Testis (tissue), 5 donors: Measurements from ENCODE around the gene WIPF3. TPM values are rescaled to one million over a fixed set of nuclear protein-coding genes. Genes with fewer than 3 reads are reported as not detected.

Experiments
- DNase-seq: peaks from one replicate; pipeline ENCODE4 v3.0.0-alpha.2; 2019
- H3K27ac ChIP-seq, 2 donors: fragments of 200-600 bp; sonication (generic); one replicate each; pipeline ENCODE4 v1.5.1; 2019
- H3K27me3 ChIP-seq: fragments of 200-600 bp; sonication (generic); one replicate; pipeline ENCODE4 v1.5.1; 2019
- H3K36me3 ChIP-seq: fragments of 200-600 bp; sonication (generic); one replicate; pipeline ENCODE4 v1.5.1; 2017; ENCODE audit warnings: low read depth; ENCODE audit errors: missing control alignments
- H3K4me1 ChIP-seq: fragments of 200-600 bp; sonication (generic); one replicate; pipeline ENCODE4 v1.5.1; 2019
- H3K4me3 ChIP-seq, 2 donors: fragments of 200-600 bp; sonication (generic); one replicate each; pipeline ENCODE4 v1.5.1; 2017 to 2019
- H3K9me3 ChIP-seq: fragments of 200-600 bp; sonication (generic); one replicate; pipeline ENCODE4 v1.5.1; 2017
- POLR2A ChIP-seq: fragments of 450-650 bp; IDR thresholded peaks from one replicate; pipeline ENCODE4 v1.6.1; 2017; ENCODE audit warnings: antibody characterized with exemption, mild to moderate bottlenecking, moderate library complexity
- WGBS, 2 donors: methylation state at CpG; one replicate each; pipeline ENCODE4 v1.1.5; 2018; 5-methylcytosine and 5-hydroxymethylcytosine counted together
- intact Hi-C: fragments of 100-400 bp; cut with DNase I; formaldehyde crosslinking; loops from one replicate; pipeline ENCODE4 v1.15.1; 2023; ENCODE audit warnings: low total_unique reads
- long read RNA-seq, 2 donors: transcript quantifications; one replicate each; lab custom pipeline, GENCODE V29; 2026
- polyA plus RNA-seq: library from polyadenylated mRNA; stranded (reverse); fragments of 350-450 nt; fragmentation: Illumina TruSeq; extraction: RNeasy Lipid Tissue Mini Kit (QIAGEN cat#74804); gene quantifications from one replicate; pipeline ENCODE4 v1.2.3, GENCODE V29; 2014; ENCODE audit warnings: low read depth, low replicate concordance; ENCODE audit not compliant: insufficient read depth
- total RNA-seq, 2 donors: library from RNA; depleted of rRNA; stranded (reverse); fragments of >200 nt; gene quantifications; one replicate each; pipeline ENCODE4 v1.2.3, GENCODE V29; 2016
- TF ChIP-seq, protein P1 (sequence below), 3 experiments: fragments of 450-650 bp in 2 of 3; fragments of 200-600 bp in 1 of 3; sonication (generic) in 1 of 3; IDR thresholded peaks; one replicate each; pipeline ENCODE4 v1.5.1; 2016 to 2019; ENCODE audit warnings: antibody characterized with exemption in 3 of 3, mild to moderate bottlenecking in 2 of 3, moderate library complexity in 1 of 3

The WIPF3 gene, protein sequence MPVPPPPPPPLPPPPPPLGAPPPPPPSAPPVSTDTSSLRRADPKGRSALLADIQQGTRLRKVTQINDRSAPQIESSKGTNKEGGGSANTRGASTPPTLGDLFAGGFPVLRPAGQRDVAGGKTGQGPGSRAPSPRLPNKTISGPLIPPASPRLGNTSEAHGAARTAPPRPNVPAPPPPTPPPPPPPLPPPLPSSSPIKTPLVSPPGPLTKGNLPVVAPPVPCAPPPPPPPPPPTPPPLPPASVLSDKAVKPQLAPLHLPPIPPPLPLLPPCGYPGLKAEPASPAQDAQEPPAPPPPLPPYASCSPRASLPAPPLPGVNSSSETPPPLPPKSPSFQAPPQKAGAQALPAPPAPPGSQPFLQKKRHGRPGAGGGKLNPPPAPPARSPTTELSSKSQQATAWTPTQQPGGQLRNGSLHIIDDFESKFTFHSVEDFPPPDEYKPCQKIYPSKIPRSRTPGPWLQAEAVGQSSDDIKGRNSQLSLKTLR
- 100 to 1,000 TPM in 1 of 2 donors, 10 to 100 TPM in 1; 80.7 to 110 TPM for total RNA-seq
- polyA plus RNA-seq = 42.7 TPM
- long read RNA-seq, donor 1, partial matches to known transcripts = 29 of 29 reads
- long read RNA-seq, donor 1, other reads (novel, unspliced or antisense) = 0 of 29 reads
- long read RNA-seq, donor 2, full-length matches to known transcripts = 1 of 36 reads
- long read RNA-seq, donor 2, partial matches to known transcripts = 35 of 36 reads
- long read RNA-seq, donor 2, other reads (novel, unspliced or antisense) = 0 of 36 reads

DNA sequence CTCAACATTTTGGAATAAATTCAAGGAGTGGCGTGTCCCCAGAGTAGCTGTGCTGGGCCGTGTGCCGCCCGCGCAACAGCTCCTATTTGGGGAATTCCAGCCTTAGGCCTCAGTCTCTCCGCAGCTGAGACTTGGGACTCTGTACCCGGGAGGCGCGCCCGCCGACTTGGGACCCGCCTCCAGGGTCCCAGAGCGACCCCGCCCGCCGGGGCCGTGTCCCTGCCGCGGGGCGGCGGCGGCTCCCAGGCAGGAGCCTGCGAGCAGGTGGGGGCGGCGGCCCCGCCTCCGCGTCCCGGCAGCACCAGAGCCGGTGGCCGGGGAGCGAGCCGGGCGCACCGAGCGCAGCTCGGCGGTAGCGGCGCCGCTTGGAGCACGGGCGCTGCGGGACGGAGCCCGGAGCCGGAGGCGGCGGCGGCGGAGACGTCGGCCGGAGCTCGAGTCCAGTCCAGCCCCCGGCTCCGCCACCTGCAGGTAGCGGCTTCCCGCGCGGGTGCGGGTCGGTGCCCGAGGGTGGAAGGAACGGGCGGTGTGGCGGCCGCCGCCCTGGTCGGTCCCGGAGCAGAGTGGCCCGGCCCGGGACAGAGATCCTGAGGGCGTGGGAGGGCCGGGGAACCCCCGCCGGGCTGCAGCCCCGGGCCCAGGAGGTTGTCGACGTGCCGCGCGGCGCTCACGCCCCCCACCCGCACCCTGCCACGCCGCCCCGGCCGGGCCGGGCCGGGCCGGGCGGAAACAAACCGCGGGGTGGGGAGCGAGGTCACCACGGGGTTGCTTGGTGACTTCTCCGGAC is at the start of gene WIPF3:
Gene WIPF3 (plus strand): TSS at position 301 of the 787 bp plus-strand sequence. CDS start 28,217 bp downstream, outside the sequence.
- intact Hi-C loops = no loop called here

DNA sequence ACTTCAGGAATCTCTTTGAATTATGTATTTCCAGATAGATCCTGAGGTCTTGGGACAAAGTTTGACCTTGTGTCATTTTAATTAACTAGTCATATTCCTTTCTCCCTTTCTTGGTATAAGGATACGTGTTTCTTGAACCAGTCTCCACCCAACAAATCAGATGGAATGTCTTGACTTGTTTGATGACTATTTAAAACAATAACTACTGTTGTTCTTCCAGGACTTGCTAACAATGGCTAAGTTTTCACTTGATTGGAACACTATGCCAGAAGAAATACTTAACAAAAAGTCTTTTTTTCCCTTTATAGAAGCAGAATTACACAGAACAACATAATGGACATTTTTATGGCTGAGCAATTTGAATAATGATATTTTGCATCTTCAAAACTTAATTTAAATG is 43.0 kb upstream of the WIPF3 start:
- WGBS, 2 donors = 66 to 71% methylated on average over 1 of the region's 1 CpG
- Histone ChIP-seq H3K9me3 (no peaks in the 10 kb centered on the region), H3K4me3 (no peak overlapping the region), H3K27ac (no peak overlapping the region), H3K4me1 (peaks cover 11% of the 10 kb centered on the region), H3K36me3 (no peaks in the 10 kb centered on the region), H3K27me3 (no peaks in the 10 kb centered on the region)
- DNase-seq = no peak
- intact Hi-C loops = no loop called here
- TF ChIP-seq, protein P1, sequence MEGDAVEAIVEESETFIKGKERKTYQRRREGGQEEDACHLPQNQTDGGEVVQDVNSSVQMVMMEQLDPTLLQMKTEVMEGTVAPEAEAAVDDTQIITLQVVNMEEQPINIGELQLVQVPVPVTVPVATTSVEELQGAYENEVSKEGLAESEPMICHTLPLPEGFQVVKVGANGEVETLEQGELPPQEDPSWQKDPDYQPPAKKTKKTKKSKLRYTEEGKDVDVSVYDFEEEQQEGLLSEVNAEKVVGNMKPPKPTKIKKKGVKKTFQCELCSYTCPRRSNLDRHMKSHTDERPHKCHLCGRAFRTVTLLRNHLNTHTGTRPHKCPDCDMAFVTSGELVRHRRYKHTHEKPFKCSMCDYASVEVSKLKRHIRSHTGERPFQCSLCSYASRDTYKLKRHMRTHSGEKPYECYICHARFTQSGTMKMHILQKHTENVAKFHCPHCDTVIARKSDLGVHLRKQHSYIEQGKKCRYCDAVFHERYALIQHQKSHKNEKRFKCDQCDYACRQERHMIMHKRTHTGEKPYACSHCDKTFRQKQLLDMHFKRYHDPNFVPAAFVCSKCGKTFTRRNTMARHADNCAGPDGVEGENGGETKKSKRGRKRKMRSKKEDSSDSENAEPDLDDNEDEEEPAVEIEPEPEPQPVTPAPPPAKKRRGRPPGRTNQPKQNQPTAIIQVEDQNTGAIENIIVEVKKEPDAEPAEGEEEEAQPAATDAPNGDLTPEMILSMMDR (IDR thresholded peaks at IDR 0.05) = no peak
- no peak for TF ChIP-seq POLR2A

More for the DNA sequence above, at the start of gene WIPF3:
- peak within 1 kb of the TSS; percentile 92 to 94 for H3K27ac ChIP-seq
- DNase-seq = peak; percentile 63
- H3K27me3 ChIP-seq = no peaks in the 10 kb centered on the region
- TF ChIP-seq POLR2A = no peak
- TF ChIP-seq, protein P1 (IDR thresholded peaks at IDR 0.05) = no peak
- H3K36me3 ChIP-seq = no peaks in the 10 kb centered on the region
- peaks cover 9% of the 10 kb centered on the region for H3K4me1 ChIP-seq
- peak within 1 kb of the TSS; percentile 72 to 83 for H3K4me3 ChIP-seq
- H3K9me3 ChIP-seq = no peaks in the 10 kb centered on the region
- WGBS, 2 donors = 0 to 1% methylated on average over 13 to 77 of the region's 99 CpGs

DNA sequence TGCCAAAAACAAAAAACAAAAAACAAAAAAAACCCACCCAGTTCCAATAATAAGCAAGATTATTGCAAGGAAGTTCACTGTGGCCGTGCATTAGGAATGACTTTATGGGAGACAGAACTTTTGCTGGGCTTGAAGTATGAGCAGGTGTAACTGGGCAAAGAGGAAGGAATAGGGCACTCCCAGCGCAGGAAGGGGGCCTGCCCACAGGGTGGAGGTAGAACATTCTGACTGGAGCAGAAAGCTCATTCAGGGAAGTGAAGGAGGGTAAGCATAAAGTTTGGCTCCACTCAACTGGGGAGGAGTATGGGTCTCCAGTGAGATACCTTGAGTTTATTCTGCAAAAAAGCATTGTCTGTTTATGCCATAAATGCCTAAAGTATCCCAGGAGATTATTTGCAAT is 42.1 kb upstream of the WIPF3 start:
- Histone ChIP-seq H3K9me3 (no peaks in the 10 kb centered on the region), H3K27ac (no peak overlapping the region), H3K27me3 (no peaks in the 10 kb centered on the region), H3K4me3 (no peak overlapping the region), H3K36me3 (no peaks in the 10 kb centered on the region), H3K4me1 (peaks cover 15% of the 10 kb centered on the region)
- WGBS, 2 donors = 83 to 93% methylated on average over 2 of the region's 2 CpGs
- TF ChIP-seq, protein P1 (IDR thresholded peaks at IDR 0.05) = no peak
- TF ChIP-seq POLR2A = no peak
- intact Hi-C loops = no loop called here
- peak; percentile 33 for DNase-seq

DNA sequence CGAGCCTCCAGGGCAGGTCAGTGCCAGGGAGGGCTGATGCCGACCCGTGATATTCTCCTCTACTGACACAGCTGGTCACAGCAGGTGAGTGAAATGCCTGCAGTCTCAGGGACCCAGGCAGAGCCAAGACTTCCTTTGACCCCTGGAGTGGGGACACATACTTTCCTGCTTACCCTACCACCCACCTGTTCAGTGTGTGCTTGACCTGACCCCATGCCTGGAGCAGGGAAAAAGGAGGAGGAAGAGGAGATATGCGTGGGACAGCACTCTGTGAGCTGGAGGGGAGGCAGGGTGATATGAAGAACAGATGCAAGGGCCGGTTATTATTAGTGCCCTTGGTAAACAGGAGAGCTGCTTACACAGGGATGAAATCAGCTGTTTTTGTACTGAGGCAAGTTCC is 40.8 kb upstream of the WIPF3 start:
- H3K27ac ChIP-seq = peak overlapping the region in 1 of 2 donors; percentile 68
- no peak overlapping the region for H3K4me3 ChIP-seq
- intact Hi-C loops = no loop called here
- no peak for DNase-seq
- TF ChIP-seq, protein P1 (IDR thresholded peaks at IDR 0.05) = no peak
- no peak for TF ChIP-seq POLR2A
- H3K36me3 ChIP-seq = no peaks in the 10 kb centered on the region
- H3K9me3 ChIP-seq = no peaks in the 10 kb centered on the region
- WGBS, 2 donors = 32 to 44% methylated on average over 5 of the region's 5 CpGs
- H3K27me3 ChIP-seq = no peaks in the 10 kb centered on the region
- peaks cover 27% of the 10 kb centered on the region for H3K4me1 ChIP-seq
